ENCODE measurements around the gene EFNA5.
A peak's percentile ranks its signal among the peaks of the same experiment; 100 is the strongest.

Gene EFNA5

DNA sequence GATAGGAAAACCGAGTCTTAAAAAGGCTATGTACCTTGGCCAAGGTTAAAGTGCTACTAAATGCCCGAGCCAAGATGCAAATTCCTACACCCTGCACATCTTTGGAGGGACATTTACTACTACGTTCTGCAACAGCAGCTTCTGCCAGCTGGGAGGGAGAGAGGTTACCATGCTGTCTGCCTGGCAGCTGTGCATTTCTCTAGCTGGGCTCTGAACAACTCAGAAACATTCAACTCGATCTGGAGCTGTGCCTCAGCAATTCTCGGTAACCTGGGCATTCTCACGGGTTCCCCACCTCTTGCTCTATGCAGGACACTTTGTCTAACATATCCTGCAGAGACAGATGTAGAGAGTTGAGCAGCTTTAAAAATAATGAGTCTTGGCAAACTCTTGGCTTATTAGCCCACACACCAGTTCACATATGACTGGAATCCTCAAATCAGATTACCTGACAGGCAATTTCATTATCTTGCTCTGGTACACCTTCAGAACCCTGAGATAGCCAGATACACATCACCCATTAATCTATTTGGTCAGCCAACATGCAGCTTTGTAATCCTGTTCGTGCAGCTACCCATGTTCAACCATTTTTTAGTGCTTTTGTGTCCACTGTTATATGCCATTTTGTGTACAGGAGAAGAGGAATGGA lies 115.8 kb downstream of the EFNA5 start:
- peak; percentile 42 for DNase-seq (ENCODE audit: low read depth)
- H3K4me3 ChIP-seq (ENCODE audit: low read depth, low read length), result no peak overlapping the region
- TF ChIP-seq, protein P1, sequence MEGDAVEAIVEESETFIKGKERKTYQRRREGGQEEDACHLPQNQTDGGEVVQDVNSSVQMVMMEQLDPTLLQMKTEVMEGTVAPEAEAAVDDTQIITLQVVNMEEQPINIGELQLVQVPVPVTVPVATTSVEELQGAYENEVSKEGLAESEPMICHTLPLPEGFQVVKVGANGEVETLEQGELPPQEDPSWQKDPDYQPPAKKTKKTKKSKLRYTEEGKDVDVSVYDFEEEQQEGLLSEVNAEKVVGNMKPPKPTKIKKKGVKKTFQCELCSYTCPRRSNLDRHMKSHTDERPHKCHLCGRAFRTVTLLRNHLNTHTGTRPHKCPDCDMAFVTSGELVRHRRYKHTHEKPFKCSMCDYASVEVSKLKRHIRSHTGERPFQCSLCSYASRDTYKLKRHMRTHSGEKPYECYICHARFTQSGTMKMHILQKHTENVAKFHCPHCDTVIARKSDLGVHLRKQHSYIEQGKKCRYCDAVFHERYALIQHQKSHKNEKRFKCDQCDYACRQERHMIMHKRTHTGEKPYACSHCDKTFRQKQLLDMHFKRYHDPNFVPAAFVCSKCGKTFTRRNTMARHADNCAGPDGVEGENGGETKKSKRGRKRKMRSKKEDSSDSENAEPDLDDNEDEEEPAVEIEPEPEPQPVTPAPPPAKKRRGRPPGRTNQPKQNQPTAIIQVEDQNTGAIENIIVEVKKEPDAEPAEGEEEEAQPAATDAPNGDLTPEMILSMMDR (IDR thresholded peaks at IDR 0.05; ENCODE audit: insufficient read depth, low read depth, low read length, missing control alignments), result no peak

DNA sequence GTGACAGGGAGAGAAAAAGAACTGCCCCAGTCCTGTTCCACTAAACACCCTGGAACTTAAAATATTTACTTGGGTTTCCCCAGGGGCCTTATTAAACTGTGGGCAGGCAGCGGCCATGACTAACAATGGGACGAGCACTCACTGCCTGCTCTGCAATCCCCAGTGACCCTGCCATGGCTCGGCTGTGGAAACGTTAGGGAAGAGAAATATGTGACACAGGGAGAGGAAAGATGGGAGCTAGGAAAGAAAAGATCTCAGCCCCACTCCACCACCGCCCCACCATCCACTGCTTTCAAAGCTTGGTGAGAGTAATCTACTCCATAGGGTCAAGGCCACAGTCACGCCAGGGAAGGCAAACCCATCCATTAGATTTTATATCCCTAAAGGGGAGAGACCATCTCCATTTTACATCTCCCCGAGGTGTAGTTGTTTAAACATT lies 117.6 kb downstream of the EFNA5 start:
- no peak for DNase-seq (ENCODE audit: low read depth)
- H3K4me3 ChIP-seq (ENCODE audit: low read depth, low read length), result no peak overlapping the region
- TF ChIP-seq, protein P1 (IDR thresholded peaks at IDR 0.05; ENCODE audit: insufficient read depth, low read depth, low read length, missing control alignments), result no peak

DNA sequence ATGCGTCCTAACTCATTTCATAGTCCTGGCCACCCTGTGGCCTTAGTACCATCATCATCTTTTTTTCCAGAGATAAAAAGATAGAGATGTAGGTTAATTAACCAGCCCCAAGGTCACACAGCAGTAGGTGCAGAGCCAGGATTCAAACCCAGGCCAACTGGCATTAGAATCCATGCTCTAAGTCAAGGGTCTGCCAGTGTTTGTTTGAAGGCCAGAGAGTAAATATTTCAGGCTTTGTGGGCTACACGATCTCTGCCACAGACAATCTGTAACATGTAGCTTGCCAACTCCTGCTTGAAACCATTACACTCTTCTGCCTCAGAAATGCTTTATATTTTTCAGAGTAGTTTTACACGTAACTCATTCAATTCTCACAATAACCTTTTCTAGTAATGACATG lies 119.6 kb downstream of the EFNA5 start:
- no peak overlapping the region for H3K4me3 ChIP-seq (ENCODE audit: low read depth, low read length)
- no peak for DNase-seq (ENCODE audit: low read depth)
- TF ChIP-seq, protein P1 (IDR thresholded peaks at IDR 0.05; ENCODE audit: insufficient read depth, low read depth, low read length, missing control alignments), result no peak

DNA sequence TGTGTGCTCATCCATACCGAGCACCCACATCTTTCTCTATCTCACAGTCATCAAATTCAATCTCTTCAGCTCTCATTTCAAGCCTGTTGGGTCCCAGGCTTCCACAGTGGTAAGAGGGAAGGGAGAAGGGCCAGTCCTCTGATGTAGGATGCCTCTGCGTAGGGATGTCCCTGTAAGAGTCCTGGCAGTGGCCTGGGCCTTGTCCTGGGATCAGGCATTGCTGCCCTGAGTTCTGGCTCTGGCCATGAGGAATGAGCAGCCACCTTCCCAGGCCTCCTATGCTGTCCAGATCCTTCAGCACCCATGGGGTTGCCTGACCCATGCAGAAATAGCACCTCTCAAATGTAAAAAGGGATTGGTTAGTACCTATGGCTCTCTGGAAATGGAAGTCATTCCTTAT lies 121.2 kb downstream of the EFNA5 start:
- TF ChIP-seq, protein P1 (IDR thresholded peaks at IDR 0.05; ENCODE audit: insufficient read depth, low read depth, low read length, missing control alignments), result no peak
- no peak overlapping the region for H3K4me3 ChIP-seq (ENCODE audit: low read depth, low read length)
- DNase-seq (ENCODE audit: low read depth), result no peak

GRCh38 chr5:107548477-107548876 lies 122.3 kb downstream of the EFNA5 start:
- TF ChIP-seq, protein P1 (IDR thresholded peaks at IDR 0.05; ENCODE audit: insufficient read depth, low read depth, low read length, missing control alignments), result no peak
- DNase-seq (ENCODE audit: low read depth), result peak; percentile 46
- H3K4me3 ChIP-seq (ENCODE audit: low read depth, low read length), result no peak overlapping the region

DNA sequence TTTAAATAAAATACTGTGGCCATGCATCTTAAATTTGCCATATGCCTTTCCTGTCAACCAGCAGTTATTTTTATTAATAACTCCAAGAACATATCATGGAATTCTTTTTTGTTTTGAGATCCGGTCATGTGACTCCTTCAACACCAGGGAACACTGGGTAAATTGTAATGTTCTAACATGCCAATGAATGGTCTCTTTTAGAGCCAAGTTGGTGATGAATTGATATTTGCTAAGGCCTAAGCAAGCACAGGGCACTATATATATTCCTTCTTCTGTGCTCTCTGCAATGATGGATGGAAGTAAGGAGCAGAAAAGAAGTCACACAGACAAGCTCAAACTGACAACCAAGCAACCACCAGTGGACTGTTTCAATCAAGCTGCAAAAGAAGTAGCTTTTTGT lies 124.0 kb downstream of the EFNA5 start:
- no peak for DNase-seq (ENCODE audit: low read depth)
- no peak overlapping the region for H3K4me3 ChIP-seq (ENCODE audit: low read depth, low read length)
- TF ChIP-seq, protein P1 (IDR thresholded peaks at IDR 0.05; ENCODE audit: insufficient read depth, low read depth, low read length, missing control alignments), result no peak

DNA sequence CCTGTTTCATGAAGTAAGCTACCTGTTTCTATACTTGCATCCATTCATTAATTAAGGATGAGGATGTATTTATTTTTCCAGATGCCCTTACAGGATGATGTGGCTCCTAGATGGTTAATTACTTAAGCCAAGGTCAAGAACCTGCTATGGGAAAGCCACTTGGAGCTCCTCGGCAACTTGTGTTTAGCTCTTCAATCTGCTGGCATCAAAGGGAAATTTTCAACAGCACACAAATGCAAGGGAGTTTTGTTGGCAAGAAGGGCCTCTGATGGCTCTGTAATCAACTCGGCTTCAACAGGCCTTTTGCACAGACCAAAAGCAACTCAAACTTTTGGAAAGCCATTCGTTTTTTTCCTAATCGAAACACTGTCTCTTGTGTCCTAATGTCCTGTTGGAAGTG lies 125.3 kb downstream of the EFNA5 start:
- no peak overlapping the region for H3K4me3 ChIP-seq (ENCODE audit: low read depth, low read length)
- no peak for DNase-seq (ENCODE audit: low read depth)
- TF ChIP-seq, protein P1 (IDR thresholded peaks at IDR 0.05; ENCODE audit: insufficient read depth, low read depth, low read length, missing control alignments), result no peak

Measured in GM12865 (cell line).